ENCODE results near the gene PCDHGA7.
"Not testable (repeated sequence)": the region's sequence is repeated elsewhere in the genome, so short reads cannot be mapped to it uniquely, and the experiment has no call there.

Gene PCDHGA7

DNA sequence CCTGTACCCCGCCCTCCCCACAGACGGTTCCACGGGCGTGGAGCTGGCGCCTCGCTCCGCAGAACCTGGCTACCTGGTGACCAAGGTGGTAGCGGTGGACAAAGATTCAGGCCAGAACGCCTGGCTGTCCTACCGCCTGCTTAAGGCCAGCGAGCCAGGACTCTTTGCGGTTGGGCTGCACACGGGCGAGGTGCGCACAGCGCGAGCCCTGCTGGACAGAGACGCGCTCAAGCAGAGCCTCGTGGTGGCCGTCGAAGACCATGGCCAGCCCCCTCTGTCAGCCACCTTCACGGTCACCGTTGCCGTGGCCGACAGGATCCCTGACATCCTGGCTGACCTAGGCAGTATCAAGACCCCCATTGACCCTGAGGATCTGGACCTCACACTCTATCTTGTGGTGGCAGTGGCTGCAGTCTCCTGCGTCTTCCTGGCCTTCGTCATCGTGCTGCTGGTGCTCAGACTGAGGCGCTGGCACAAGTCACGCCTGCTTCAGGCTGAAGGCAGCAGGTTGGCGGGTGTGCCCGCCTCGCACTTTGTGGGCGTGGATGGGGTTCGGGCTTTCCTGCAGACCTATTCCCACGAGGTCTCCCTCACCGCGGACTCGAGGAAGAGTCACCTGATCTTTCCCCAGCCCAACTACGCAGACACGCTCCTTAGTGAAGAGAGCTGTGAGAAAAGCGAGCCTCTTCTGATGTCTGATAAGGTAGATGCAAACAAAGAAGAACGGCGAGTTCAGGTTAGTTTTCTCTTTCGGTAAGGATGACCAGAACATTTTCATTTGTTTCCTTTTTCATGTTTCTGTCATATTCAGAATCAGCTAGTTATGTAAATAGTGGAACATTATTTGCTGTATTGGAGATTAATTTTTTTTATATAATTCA, 16.3 kb upstream of the PCDHGA7 start:
- ATAC-seq: no peak

DNA sequence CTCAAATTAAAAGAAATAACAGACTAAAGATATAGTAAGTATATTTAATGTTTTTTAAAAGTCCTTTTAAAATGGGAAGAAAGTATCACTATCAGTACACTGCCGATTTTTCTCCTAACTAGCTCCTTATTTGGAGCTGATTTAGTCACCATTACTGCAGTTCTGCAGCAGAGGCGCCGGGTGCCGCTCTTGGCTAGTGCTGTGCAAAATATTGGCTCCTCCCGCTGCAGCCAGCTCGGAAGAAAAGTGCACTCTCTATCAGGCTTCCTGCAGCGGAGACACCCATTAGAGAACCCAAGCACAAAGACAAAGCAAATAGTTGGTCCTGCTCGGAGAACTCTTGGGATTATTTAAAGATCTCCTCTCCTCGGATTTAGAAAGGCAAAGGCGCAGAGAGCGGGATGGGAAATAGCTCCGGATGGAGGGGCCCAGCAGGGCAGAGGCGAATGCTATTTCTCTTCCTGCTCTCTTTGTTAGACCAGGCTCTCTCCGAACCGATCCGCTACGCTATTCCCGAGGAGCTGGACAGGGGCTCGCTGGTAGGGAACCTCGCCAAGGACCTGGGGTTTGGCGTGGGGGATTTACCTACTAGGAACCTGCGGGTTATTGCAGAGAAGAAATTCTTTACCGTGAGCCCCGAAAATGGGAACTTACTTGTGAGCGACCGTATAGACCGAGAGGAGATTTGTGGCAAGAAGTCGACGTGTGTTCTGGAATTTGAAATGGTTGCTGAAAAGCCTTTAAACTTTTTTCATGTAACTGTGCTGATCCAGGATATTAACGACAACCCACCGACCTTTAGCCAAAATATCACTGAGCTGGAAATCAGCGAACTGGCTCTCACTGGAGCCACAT, 12.3 kb upstream of the PCDHGA7 start, which contains the start of gene PCDHGB3:
PCDHGB3 (plus strand) TSS at position 249 of the 855 bp plus-strand sequence; CDS start at position 402, 153 bp downstream.
- peak; percentile 60 to 68 for ATAC-seq

DNA sequence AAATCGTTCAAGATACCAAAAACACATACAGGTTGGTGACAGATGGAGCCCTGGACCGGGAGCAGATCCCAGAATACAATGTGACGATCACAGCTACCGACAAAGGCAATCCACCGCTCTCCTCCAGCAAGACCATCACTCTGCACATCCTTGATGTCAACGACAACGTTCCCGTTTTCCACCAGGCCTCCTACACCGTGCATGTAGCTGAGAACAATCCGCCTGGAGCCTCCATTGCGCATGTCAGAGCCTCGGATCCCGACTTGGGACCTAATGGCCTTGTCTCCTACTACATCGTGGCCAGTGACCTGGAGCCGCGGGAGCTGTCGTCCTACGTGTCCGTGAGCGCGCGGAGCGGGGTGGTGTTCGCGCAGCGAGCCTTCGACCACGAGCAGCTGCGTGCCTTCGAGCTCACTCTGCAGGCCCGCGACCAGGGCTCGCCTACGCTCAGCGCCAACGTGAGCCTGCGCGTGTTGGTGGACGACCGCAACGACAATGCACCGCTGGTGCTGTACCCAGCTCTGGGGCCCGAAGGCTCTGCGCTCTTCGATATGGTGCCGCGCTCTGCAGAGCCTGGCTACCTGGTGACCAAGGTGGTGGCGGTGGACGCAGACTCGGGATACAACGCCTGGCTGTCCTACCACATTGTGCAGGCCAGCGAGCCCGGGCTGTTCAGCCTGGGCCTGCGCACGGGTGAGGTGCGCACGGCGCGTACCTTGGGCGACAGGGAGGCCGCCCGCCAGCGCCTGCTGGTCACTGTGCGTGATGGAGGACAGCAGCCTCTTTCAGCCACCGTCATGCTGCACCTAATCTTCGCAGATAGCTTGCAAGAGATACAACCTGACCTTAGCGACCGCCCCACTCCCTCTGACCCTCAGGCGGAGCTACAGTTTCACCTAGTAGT, 10.7 kb upstream of the PCDHGA7 start:
- no peak for ATAC-seq

DNA sequence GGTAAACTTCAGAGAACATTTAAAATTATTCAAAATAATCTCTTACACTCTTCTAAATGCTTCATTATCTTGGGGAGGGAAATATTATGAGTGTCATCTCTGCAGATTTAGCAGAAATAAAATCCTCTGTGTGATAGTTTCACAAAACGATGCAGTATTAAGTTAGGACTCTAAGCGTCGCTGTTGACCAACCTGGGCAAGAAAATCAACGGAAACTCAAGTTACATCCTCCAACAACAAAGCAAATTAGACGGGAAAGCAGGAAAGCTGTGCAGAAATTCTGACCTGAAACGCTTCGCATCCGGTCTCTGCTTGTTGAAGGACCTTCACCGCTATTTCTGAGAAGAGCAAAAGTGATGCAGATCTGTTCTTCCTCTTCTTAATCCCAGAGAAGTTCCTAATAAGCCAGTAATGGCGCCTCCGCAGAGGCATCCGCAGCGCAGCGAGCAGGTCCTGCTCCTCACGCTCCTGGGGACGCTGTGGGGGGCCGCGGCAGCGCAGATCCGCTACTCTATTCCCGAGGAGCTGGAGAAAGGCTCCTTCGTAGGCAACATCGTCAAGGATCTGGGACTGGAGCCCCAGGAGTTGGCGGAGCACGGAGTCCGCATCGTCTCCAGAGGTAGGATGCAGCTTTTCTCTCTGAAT, 8.7 kb upstream of the PCDHGA7 start, which contains the start of gene PCDHGA6:
PCDHGA6 (plus strand) TSS at position 219 of the 645 bp plus-strand sequence; CDS start at position 412, 193 bp downstream.
- no peak for ATAC-seq

DNA sequence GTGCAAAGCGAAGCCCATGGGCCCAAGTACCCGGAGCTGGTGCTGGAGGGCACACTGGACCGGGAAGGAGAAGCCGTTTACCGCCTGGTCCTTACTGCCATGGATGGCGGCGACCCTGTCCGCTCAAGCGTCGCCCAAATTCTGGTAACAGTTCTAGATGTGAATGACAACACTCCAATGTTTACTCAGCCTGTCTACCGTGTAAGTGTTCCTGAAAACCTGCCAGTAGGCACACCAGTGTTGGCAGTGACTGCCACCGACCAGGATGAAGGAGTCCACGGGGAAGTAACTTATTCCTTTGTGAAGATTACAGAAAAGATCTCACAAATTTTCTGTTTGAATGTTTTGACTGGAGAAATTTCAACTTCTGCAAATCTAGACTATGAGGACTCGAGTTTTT, 7.9 kb upstream of the PCDHGA7 start:
- no peak for ATAC-seq

DNA sequence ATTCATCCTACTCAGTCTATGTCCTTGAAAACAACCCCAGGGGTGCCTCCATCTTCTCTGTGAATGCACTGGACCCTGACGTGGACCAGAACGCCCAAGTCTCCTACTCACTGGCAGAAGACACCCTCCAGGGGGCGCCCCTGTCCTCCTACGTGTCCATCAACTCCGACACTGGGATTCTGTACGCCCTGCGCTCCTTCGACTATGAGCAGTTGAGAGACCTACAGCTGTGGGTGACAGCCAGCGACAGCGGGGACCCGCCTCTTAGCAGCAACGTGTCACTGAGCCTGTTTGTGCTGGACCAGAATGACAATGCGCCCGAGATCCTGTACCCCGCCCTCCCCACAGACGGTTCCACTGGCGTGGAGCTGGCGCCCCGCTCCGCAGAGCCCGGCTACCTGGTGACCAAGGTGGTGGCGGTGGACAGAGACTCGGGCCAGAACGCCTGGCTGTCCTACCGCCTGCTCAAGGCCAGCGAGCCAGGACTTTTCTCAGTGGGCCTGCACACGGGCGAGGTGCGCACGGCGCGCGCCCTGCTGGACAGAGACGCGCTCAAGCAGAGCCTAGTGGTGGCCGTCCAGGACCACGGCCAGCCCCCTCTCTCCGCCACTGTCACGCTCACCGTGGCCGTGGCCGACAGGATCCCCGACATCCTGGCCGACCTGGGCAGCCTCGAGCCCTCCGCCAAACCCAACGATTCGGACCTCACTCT, 6.9 kb upstream of the PCDHGA7 start:
- not testable (repeated sequence) for ATAC-seq

DNA sequence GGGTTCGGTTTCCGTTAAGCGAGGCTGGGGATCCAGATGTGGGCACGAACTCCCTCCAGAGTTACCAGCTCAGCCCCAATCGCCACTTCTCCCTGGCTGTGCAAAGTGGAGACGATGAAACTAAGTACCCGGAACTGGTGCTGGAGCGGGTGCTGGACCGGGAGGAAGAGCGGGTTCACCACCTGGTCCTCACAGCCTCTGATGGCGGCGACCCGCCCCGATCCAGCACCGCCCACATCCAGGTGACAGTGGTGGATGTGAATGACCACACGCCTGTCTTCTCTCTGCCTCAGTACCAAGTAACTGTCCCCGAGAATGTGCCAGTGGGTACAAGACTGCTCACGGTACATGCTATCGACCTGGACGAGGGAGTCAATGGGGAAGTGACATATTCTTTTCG, 803 bp downstream of the PCDHGA7 start:
- no peak for ATAC-seq

DNA sequence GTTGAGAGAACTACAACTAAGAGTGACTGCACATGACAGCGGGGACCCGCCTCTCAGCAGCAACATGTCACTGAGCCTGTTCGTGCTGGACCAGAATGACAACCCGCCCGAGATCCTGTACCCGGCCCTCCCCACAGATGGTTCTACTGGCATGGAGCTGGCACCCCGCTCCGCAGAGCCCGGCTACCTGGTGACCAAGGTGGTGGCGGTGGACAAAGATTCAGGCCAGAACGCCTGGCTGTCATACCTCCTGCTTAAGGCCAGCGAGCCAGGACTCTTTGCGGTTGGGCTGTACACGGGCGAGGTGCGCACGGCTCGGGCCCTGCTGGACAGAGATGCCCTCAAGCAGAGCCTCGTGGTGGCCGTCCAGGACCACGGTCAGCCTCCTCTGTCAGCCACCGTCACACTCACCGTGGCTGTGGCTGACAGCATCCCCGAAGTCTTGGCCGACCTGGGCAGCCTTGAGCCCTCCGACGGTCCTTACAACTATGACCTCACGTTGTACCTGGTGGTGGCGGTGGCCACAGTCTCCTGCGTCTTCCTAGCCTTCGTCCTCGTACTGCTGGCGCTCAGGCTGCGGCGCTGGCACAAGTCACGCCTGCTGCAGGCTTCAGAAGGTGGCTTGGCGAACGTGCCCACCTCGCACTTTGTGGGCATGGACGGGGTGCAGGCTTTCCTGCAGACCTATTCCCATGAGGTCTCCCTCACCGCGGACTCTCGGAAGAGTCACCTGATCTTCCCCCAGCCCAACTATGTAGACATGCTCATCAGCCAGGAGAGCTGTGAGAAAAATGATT, 2.1 kb downstream of the PCDHGA7 start:
- no peak for ATAC-seq

DNA sequence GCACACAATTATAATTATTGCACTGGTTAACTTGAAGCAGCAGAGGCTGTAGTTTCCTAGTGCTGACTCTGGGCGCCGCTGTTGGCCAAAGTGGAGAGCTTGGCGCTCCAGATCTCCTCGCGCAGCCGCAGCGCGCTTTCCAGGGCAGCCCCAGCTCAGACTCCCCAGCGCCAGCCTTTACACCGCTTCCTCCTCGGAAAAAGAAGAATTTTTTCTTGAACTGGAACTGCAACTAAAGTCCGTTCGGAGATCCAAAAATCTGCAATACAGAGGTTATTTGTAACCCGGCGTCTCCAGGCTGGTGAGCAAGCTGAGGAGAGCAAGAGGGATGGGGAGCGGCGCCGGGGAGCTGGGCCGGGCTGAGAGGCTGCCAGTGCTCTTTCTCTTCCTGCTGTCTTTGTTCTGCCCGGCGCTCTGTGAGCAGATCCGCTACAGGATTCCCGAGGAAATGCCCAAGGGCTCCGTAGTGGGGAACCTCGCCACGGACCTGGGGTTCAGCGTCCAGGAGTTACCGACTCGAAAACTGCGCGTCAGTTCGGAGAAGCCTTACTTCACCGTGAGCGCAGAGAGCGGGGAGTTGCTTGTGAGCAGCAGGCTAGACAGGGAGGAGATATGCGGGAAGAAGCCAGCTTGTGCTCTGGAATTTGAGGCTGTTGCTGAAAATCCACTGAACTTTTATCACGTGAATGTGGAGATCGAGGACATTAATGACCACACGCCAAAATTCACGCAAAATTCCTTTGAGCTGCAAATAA, 5.2 kb downstream of the PCDHGA7 start, which contains the start of gene PCDHGB4:
PCDHGB4 (plus strand) TSS at position 142 of the 755 bp plus-strand sequence; CDS start at position 329, 187 bp downstream.
- not testable (repeated sequence) for ATAC-seq

DNA sequence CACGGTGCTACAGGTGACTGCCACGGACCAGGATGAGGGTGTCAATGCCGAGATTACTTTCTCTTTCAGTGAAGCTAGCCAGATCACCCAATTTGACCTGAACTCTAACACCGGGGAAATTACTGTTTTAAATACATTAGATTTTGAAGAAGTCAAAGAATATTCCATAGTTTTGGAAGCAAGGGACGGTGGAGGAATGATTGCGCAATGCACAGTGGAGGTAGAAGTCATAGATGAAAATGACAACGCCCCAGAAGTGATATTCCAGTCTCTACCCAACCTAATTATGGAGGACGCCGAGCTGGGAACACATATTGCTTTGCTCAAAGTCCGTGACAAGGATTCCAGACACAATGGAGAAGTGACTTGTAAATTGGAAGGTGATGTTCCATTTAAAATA, 6.1 kb downstream of the PCDHGA7 start:
- no peak for ATAC-seq

DNA sequence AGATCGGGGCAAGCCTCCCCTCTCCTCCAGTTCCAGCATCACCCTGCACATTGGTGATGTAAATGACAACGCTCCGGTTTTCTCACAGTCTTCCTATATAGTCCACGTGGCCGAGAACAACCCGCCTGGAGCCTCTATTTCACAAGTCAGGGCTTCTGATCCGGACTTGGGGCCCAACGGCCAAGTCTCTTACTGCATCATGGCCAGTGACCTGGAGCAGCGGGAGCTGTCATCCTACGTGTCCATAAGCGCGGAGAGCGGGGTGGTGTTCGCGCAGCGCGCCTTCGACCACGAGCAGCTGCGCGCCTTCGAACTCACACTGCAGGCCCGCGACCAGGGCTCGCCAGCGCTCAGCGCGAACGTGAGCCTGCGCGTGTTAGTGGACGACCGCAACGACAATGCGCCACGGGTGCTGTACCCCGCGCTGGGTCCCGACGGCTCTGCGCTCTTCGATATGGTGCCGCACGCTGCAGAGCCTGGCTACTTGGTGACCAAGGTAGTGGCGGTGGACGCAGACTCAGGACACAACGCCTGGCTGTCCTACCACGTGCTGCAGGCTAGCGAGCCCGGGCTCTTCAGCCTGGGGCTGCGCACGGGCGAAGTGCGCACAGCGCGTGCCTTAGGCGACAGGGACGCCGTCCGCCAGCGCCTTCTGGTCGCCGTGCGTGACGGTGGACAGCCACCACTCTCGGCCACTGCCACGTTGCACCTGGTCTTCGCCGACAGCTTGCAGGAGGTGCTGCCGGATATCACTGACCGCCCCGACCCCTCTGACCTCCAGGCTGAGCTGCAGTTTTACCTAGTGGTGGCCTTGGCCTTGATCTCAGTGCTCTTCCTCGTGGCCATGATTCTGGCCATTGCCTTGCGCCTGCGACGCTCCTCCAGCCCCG, 6.9 kb downstream of the PCDHGA7 start:
- ATAC-seq: no peak

DNA sequence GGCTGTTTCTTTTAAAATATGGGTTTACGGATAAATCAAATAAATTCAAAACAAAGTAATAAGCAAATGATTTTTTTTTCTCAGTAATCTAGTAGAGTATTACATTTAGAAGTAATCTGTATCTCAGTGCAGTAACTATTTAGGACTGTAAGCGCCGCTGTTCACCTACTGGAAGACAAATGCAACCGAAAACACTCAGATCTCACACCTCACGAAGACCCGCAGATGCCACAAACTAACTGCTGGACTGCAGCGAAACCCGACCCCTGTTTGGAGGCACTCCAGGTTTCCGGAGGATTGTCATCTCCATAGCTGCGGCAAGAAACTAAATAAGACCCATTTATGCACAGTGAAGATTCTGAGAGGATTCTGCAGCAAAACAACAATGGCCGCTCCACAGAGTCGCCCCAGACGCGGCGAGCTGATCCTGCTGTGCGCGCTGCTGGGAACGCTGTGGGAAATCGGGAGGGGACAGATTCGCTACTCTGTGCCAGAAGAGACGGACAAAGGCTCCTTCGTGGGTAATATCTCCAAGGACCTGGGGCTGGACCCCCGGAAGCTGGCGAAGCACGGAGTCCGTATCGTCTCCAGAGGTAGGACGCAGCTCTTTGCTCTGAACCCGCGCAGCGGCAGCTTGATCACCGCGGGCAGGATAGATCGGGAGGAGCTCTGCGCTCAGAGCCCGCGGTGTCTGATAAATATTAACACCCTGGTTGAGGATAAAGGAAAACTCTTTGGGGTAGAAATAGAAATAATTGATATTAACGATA, 10.1 kb downstream of the PCDHGA7 start, which contains the start of gene PCDHGA8:
PCDHGA8 (plus strand) TSS at position 205 of the 770 bp plus-strand sequence; CDS start at position 386, 181 bp downstream.
- ATAC-seq: no peak

DNA sequence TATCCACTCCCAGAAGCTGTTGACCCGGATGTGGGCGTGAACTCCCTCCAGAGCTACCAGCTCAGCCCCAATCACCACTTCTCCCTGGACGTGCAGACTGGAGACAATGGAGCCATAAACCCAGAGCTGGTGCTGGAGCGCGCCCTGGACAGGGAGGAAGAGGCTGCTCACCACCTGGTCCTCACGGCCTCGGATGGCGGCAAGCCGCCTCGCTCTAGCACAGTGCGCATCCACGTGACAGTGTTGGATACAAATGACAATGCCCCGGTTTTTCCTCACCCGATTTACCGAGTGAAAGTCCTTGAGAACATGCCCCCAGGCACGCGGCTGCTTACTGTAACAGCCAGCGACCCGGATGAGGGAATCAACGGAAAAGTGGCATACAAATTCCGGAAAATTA, 10.7 kb downstream of the PCDHGA7 start:
- ATAC-seq: no peak

DNA sequence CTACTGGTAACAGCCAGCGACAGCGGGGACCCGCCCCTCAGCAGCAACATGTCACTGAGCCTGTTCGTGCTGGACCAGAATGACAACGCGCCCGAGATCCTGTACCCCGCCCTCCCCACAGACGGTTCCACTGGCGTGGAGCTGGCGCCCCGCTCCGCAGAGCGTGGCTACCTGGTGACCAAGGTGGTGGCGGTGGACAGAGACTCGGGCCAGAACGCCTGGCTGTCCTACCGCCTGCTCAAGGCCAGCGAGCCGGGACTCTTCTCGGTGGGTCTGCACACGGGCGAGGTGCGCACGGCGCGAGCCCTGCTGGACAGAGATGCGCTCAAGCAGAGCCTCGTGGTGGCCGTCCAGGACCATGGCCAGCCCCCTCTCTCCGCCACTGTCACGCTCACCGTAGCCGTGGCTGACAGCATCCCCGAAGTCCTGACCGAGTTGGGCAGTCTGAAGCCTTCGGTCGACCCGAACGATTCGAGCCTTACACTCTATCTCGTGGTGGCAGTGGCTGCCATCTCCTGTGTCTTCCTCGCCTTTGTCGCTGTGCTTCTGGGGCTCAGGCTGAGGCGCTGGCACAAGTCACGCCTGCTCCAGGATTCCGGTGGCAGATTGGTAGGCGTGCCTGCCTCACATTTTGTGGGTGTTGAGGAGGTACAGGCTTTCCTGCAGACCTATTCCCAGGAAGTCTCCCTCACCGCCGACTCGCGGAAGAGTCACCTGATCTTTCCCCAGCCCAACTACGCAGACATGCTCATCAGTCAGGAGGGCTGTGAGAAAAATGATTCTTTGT, 12.1 kb downstream of the PCDHGA7 start:
- ATAC-seq: not testable (repeated sequence)

DNA sequence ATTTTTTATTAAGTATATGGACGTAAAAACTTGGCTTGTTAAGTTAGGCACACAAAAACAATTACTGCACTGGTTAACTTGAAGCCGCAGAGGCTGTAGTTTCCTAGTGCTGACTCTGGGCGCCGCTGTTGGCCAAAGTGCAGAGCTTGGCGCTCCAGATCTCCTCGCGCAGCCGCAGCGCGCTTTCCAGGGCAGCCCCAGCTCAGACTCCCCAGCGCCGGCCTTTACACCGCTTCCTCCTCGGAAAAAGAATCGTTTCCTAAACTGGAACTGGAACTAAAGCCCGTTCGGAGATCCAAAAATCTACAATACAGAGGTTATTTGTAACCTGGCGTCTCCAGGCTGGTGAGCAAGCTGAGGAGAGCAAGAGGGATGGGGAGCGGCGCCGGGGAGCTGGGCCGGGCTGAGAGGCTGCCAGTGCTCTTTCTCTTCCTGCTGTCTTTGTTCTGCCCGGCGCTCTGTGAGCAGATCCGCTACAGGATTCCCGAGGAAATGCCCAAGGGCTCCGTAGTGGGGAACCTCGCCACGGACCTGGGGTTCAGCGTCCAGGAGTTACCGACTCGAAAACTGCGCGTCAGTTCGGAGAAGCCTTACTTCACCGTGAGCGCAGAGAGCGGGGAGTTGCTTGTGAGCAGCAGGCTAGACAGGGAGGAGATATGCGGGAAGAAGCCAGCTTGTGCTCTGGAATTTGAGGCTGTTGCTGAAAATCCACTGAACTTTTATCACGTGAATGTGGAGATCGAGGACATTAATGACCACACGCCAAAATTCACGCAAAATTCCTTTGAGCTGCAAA, 15.4 kb downstream of the PCDHGA7 start, which contains the start of gene PCDHGB5:
PCDHGB5 (plus strand) TSS at position 192 of the 796 bp plus-strand sequence; CDS start at position 373, 181 bp downstream.
- peak; percentile 60 to 69 for ATAC-seq
